Endodermal cell (in vitro differentiated cells): Measurements from ENCODE around the gene KLK2. TPM values are rescaled to one million over a fixed set of nuclear protein-coding genes. Genes with fewer than 3 reads are reported as not detected.
A peak's percentile ranks its signal among the peaks of the same experiment; 100 is the strongest.

Source experiments
- DNase-seq: peaks from one replicate; pipeline ENCODE4 v3.0.0-alpha.2; 2017
- H3K27ac ChIP-seq: 2 replicates; pipeline ENCODE4 v1.5.1; 2013; ENCODE audit warnings: mild to moderate bottlenecking, low read depth, low read length, moderate library complexity
- H3K27me3 ChIP-seq: 2 replicates; pipeline ENCODE4 v1.6.1; 2013; ENCODE audit warnings: mild to moderate bottlenecking, low read length, moderate library complexity; ENCODE audit not compliant: insufficient read depth, control insufficient read depth, poor library complexity, severe bottlenecking
- H3K36me3 ChIP-seq: 2 replicates; pipeline ENCODE4 v1.7.0; 2013; ENCODE audit warnings: mild to moderate bottlenecking, low read length, moderate library complexity; ENCODE audit not compliant: control insufficient read depth, insufficient read depth
- H3K4me1 ChIP-seq: one replicate; pipeline ENCODE4 v1.7.0; 2013; ENCODE audit warnings: low read length; ENCODE audit not compliant: control insufficient read depth, insufficient read depth
- H3K4me3 ChIP-seq: 2 replicates; pipeline ENCODE4 v1.5.1; 2013; ENCODE audit warnings: mild to moderate bottlenecking, low read length, moderate library complexity
- H3K9ac ChIP-seq: 2 replicates; pipeline ENCODE4 v1.6.1; 2013; ENCODE audit warnings: mild to moderate bottlenecking, low read length, moderate library complexity; ENCODE audit not compliant: poor library complexity, severe bottlenecking; ENCODE audit errors: extremely low read depth
- H3K9me3 ChIP-seq: 2 replicates; pipeline ENCODE4 v1.6.1; 2013; ENCODE audit warnings: mild to moderate bottlenecking, low read length, moderate library complexity; ENCODE audit not compliant: control insufficient read depth
- H3K27ac Mint-ChIP-seq: 2 replicates; pipeline ENCODE4 v1.8.0; 2020; ENCODE audit warnings: mixed read lengths
- H3K27me3 Mint-ChIP-seq: 2 replicates; pipeline ENCODE4 v1.8.0; 2021; ENCODE audit warnings: mild to moderate bottlenecking, mixed read lengths; ENCODE audit not compliant: insufficient read depth
- H3K36me3 Mint-ChIP-seq: 2 replicates; pipeline ENCODE4 v1.8.0; 2020; ENCODE audit warnings: low read depth, mixed read lengths
- H3K4me1 Mint-ChIP-seq: 2 replicates; pipeline ENCODE4 v1.8.0; 2020; ENCODE audit warnings: mixed read lengths
- H3K4me3 Mint-ChIP-seq: 2 replicates; pipeline ENCODE4 v1.8.0; 2020; ENCODE audit warnings: mild to moderate bottlenecking, moderate library complexity, mixed read lengths
- H3K9me3 Mint-ChIP-seq: 2 replicates; pipeline ENCODE4 v1.8.0; 2020; ENCODE audit warnings: mild to moderate bottlenecking, mixed read lengths
- CTCF ChIP-seq: fragments of 200-600 bp; sonication (generic); conservative IDR thresholded peaks from 2 replicates; pipeline ENCODE4 v1.5.0; 2021; ENCODE audit warnings: antibody characterized with exemption, mild to moderate bottlenecking
- WGBS, 2 experiments: methylation state at CpG; one replicate each; pipeline versions ENCODE4 v1.1.5 to v1.1.7; 2013; ENCODE audit warnings: missing lambda C conversion rate in 2 of 2, mixed read lengths in 1 of 2; ENCODE audit not compliant: insufficient coverage in 1 of 2, insufficient read length in 1 of 2; 5-methylcytosine and 5-hydroxymethylcytosine counted together
- total RNA-seq, 2 donors: library from RNA; stranded (reverse); fragmentation: NEBNext Ultra II Directional in 1 of 2; extraction: Animal tissue kit (Norgen Biotek cat#: 25700) in 1 of 2; gene quantifications; 2 replicates in 1 of 2; 3 replicates in 1 of 2; pipeline ENCODE4 v1.2.1, GENCODE V29; 2021

Gene KLK2
- total RNA-seq, 2 donors from 2014 or later, result 0.35 TPM; not detected in 1

GRCh38 chr19:50906217-50906616, 33.0 kb downstream of the KLK2 start:
- H3K27me3 Mint-ChIP-seq, result peaks cover 56% of the 10 kb centered on the region
- no peaks in the 10 kb centered on the region for H3K9me3 Mint-ChIP-seq
- WGBS, 2 experiments, result 20 to 29% methylated on average over 3 to 5 of the region's 5 CpGs
- Histone ChIP-seq H3K9me3 (no peaks in the 10 kb centered on the region), H3K36me3 (no peaks in the 10 kb centered on the region), H3K27ac (no peak overlapping the region), H3K27me3 (peaks cover 44% of the 10 kb centered on the region), H3K4me3 (no peak overlapping the region), H3K9ac (no peak overlapping the region), H3K4me1 (no peaks in the 10 kb centered on the region)
- DNase-seq, result peak; percentile 91
- peak; percentile 79 for TF ChIP-seq CTCF
- no peak overlapping the region for H3K4me3 Mint-ChIP-seq
- H3K27ac Mint-ChIP-seq, result no peak overlapping the region
- no peaks in the 10 kb centered on the region for H3K36me3 Mint-ChIP-seq
- H3K4me1 Mint-ChIP-seq, result no peaks in the 10 kb centered on the region

GRCh38 chr19:50908336-50908735, 35.1 kb downstream of the KLK2 start:
- Mint-ChIP-seq H3K27ac (no peak overlapping the region), H3K4me3 (no peak overlapping the region), H3K9me3 (no peaks in the 10 kb centered on the region), H3K36me3 (no peaks in the 10 kb centered on the region), H3K27me3 (peaks cover 42% of the 10 kb centered on the region), H3K4me1 (no peaks in the 10 kb centered on the region)
- Histone ChIP-seq H3K27me3 (peaks cover 65% of the 10 kb centered on the region), H3K4me1 (no peaks in the 10 kb centered on the region), H3K4me3 (no peak overlapping the region), H3K9me3 (no peaks in the 10 kb centered on the region), H3K36me3 (no peaks in the 10 kb centered on the region), H3K9ac (no peak overlapping the region), H3K27ac (no peak overlapping the region)
- no peak for DNase-seq
- no peak for TF ChIP-seq CTCF
- 84 to 92% methylated on average over 24 to 25 of the region's 25 CpGs for WGBS, 2 experiments

- no peak for TF ChIP-seq CTCF
- WGBS, 2 experiments, result 20 to 24% methylated on average over 9 to 36 of the region's 36 CpGs
- no peaks in the 10 kb centered on the region for H3K4me1 Mint-ChIP-seq
- H3K27ac Mint-ChIP-seq, result no peak overlapping the region
- no peaks in the 10 kb centered on the region for H3K36me3 Mint-ChIP-seq
- peak; percentile 100 for DNase-seq
- peaks cover 70% of the 10 kb centered on the region for H3K27me3 ChIP-seq
- H3K9ac ChIP-seq, result no peak overlapping the region
- no peaks in the 10 kb centered on the region for H3K36me3 ChIP-seq
- H3K9me3 ChIP-seq, result no peaks in the 10 kb centered on the region
- no peaks in the 10 kb centered on the region for H3K9me3 Mint-ChIP-seq
- peak overlapping the region; percentile 46 for H3K4me3 Mint-ChIP-seq
- H3K4me1 ChIP-seq, result no peaks in the 10 kb centered on the region
- peaks cover 42% of the 10 kb centered on the region for H3K27me3 Mint-ChIP-seq
- H3K27ac ChIP-seq, result no peak overlapping the region
- H3K4me3 ChIP-seq, result no peak overlapping the region
Observed at GRCh38 chr19:50909240-50910070, 36.2 kb downstream of the KLK2 start.
